HG02970 (cell line): ENCODE results near the gene CTSW.
A peak's percentile ranks its signal among the peaks of the same experiment; 100 is the strongest.
"Not testable (repeated sequence)": the region's sequence is repeated elsewhere in the genome, so short reads cannot be mapped to it uniquely, and the experiment has no call there.

Experiments
- ATAC-seq: cut with Tn5 transposase; IDR thresholded peaks from one replicate; pipeline ENCODE4 v1.9.1; 2021; ENCODE audit warnings: mild to moderate bottlenecking, moderate library complexity, moderate number of reproducible peaks; ENCODE audit not compliant: unreplicated experiment, low FRiP score

The CTSW gene

GRCh38 chr11:65883786-65884715 lies 4.4 kb downstream of the CTSW start:
- no peak for ATAC-seq

- ATAC-seq: no peak
Measured at GRCh38 chr11:65884716-65885092, 5.1 kb downstream of the CTSW start.

- no peak for ATAC-seq
Measured at GRCh38 chr11:65885231-65885630, 5.6 kb downstream of the CTSW start.

- ATAC-seq: no peak
Measured at GRCh38 chr11:65885808-65886536, 6.3 kb downstream of the CTSW start.

GRCh38 chr11:65886826-65887722 lies 7.4 kb downstream of the CTSW start:
- no peak for ATAC-seq

GRCh38 chr11:65887723-65888162 lies 8.1 kb downstream of the CTSW start:
- no peak for ATAC-seq

GRCh38 chr11:65888163-65888814 lies 8.7 kb downstream of the CTSW start, which contains the start of gene FIBP:
Gene FIBP, minus strand, starts transcription at chr11:65888471. Its CDS starts 53 bp downstream, at chr11:65888418.
- ATAC-seq: peak; percentile 52

GRCh38 chr11:65890324-65891218 lies 10.9 kb downstream of the CTSW start, which contains the start of gene CCDC85B:
Gene CCDC85B, plus strand, starts transcription at chr11:65890673. Its CDS starts 111 bp downstream, at chr11:65890784.
- peak; percentile 50 for ATAC-seq

- ATAC-seq: no peak
Measured at GRCh38 chr11:65891219-65892136, 11.8 kb downstream of the CTSW start.

GRCh38 chr11:65892137-65892540 lies 12.5 kb downstream of the CTSW start:
- ATAC-seq: not testable (repeated sequence)

GRCh38 chr11:65892661-65893317 lies 13.2 kb downstream of the CTSW start:
- ATAC-seq: no peak

- no peak for ATAC-seq
Measured at GRCh38 chr11:65894034-65894591, 14.5 kb downstream of the CTSW start.

- ATAC-seq: no peak
Measured at GRCh38 chr11:65895482-65895981, 15.9 kb downstream of the CTSW start.

- no peak for ATAC-seq
Measured at GRCh38 chr11:65896034-65896999, 16.7 kb downstream of the CTSW start.

GRCh38 chr11:65897020-65897471 lies 17.4 kb downstream of the CTSW start:
- ATAC-seq: no peak
